ENCODE data around the gene RANBP17. TPM values are rescaled to one million over a fixed set of nuclear protein-coding genes. Genes with fewer than 3 reads are reported as not detected.

RANBP17 gene
- total and polyA plus RNA-seq, 7 experiments from 2014 or later: 3.0 TPM; not detected in 6

- ChIA-PET POLR2A (no interaction called here), CTCF (no interaction called here)
- no peak overlapping the region for H3K4me3 ChIP-seq (ENCODE audit: low read length)
- Mint-ChIP-seq H3K4me3 (peak overlapping the region in 3 of 10 donors; percentile 16 to 61 (median 23)), H3K27me3 (peaks cover 48 to 79% (median 60%) of the 10 kb centered on the region in 5 donors), H3K4me1 (peaks cover 14 to 41% (median 22%) of the 10 kb centered on the region in 7 donors), H3K9me3 (peaks cover 0 to 5% (median 0%) of the 10 kb centered on the region in 11 donors), H3K36me3 (peaks cover 0 to 6% (median 5%) of the 10 kb centered on the region in 5 donors), H3K27ac (peak overlapping the region in 1 of 9 donors; percentile 76)
- ATAC-seq (no peak), DNase-seq (no peak)
- H3K9me3 ChIP-seq (ENCODE audit: control insufficient read depth in 2 of 3, low read length in 3 of 3): no peaks in the 10 kb centered on the region
- no peaks in the 10 kb centered on the region for H3K4me1 ChIP-seq (ENCODE audit: control insufficient read depth in 2 of 2, insufficient read depth in 2 of 2, low read length in 2 of 2)
- no peak overlapping the region for H3K27ac ChIP-seq (ENCODE audit: low read depth, low read length)
- no peaks in the 10 kb centered on the region for H3K27me3 ChIP-seq (ENCODE audit: control insufficient read depth in 2 of 2, insufficient read depth in 2 of 2, low read length in 2 of 2)
- intact Hi-C loops (cut with micrococcal nuclease): loop anchor here in 1 of 2 donors (5.0 kb wide), 1 partner anchor 1926 kb away; the partner anchor contains the start of gene NKX2-5
- H3K36me3 ChIP-seq (ENCODE audit: control insufficient read depth in 2 of 3, insufficient read depth in 3 of 3, low read length in 3 of 3): no peaks in the 10 kb centered on the region
These were observed 449.1 kb downstream of the RANBP17 start for GRCh38 chr5:171310819-171311321.

- H3K4me3 Mint-ChIP-seq: peak overlapping the region in 1 of 10 donors; percentile 72
- ChIA-PET CTCF (no interaction called here), POLR2A (no interaction called here)
- H3K27me3 Mint-ChIP-seq: peaks cover 47 to 79% (median 58%) of the 10 kb centered on the region in 5 donors
- Histone ChIP-seq H3K9me3 (ENCODE audit: control insufficient read depth in 2 of 3, low read length in 3 of 3) (no peaks in the 10 kb centered on the region), H3K27ac (ENCODE audit: low read depth, low read length) (no peak overlapping the region), H3K4me1 (ENCODE audit: control insufficient read depth in 2 of 2, insufficient read depth in 2 of 2, low read length in 2 of 2) (no peaks in the 10 kb centered on the region), H3K27me3 (ENCODE audit: control insufficient read depth in 2 of 2, insufficient read depth in 2 of 2, low read length in 2 of 2) (no peaks in the 10 kb centered on the region), H3K4me3 (ENCODE audit: low read length) (no peak overlapping the region), H3K36me3 (ENCODE audit: control insufficient read depth in 2 of 3, insufficient read depth in 3 of 3, low read length in 3 of 3) (no peaks in the 10 kb centered on the region)
- intact Hi-C loops (cut with micrococcal nuclease): loop anchor here in 1 of 2 donors (5.0 kb wide), 1 partner anchor 1926 kb away; the partner anchor contains the start of gene NKX2-5
- DNase-seq: peak in 1 of 9 donors; percentile 23
- peak overlapping the region in 1 of 9 donors; percentile 52 for H3K27ac Mint-ChIP-seq
- H3K36me3 Mint-ChIP-seq: peaks cover 0 to 6% (median 5%) of the 10 kb centered on the region in 5 donors
- peaks cover 14 to 41% (median 22%) of the 10 kb centered on the region in 7 donors for H3K4me1 Mint-ChIP-seq
- ATAC-seq: peak; percentile 18
- H3K9me3 Mint-ChIP-seq: peaks cover 0 to 5% (median 0%) of the 10 kb centered on the region in 11 donors
These were observed 449.7 kb downstream of the RANBP17 start for GRCh38 chr5:171311322-171312077.

DNA sequence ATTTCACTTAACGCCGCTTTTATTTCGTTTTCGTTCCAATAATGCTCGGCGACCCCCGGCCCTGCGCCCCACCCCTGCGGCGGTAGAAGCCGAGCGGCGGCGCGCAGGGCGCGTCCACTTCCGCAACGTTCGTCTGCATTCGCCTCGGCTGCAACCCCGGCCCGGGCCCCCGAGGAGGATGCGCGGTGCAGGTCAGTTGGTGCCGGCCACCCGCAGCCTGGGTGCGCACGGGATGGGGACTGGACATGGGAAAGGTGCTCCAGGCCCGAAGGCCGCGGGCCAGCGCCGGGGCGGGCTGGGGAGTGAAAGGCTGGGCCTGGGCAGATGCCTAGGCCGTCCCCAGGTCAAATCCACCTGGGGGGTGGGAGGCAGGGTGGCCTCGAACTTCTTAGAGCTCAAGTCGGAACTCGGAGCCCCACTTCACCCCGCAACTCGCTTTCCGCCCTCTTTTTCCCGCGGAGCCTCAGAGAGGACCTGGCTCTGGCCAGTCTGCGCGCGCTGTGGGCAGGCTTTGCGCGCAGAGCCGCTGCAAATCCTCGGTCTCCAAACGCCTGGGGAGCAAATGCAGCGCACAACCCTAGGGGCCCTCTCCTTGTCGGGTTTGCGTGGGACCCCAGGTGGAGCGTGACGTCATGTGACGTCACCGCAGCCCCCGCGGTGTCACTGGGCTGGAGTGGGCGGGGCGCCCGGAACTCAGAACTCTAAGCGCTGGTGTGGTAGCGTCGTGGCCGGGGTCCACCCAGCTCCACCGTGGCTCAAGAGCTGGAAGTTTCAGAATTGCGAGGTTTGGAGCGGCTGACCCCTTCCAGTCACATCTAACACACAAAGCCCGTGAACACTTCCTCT lies 450.5 kb downstream of the RANBP17 start:
- Mint-ChIP-seq H3K27ac (peak overlapping the region in 1 of 9 donors; percentile 86), H3K27me3 (peaks cover 49 to 82% (median 59%) of the 10 kb centered on the region in 5 donors), H3K36me3 (peaks cover 0 to 6% (median 5%) of the 10 kb centered on the region in 5 donors), H3K4me1 (peaks cover 14 to 35% (median 27%) of the 10 kb centered on the region in 7 donors), H3K9me3 (peaks cover 0 to 5% (median 0%) of the 10 kb centered on the region in 11 donors), H3K4me3 (peak overlapping the region in 9 of 10 donors; percentile 35 to 83 (median 68))
- H3K4me1 ChIP-seq (ENCODE audit: control insufficient read depth in 2 of 2, insufficient read depth in 2 of 2, low read length in 2 of 2): no peaks in the 10 kb centered on the region
- POLR2A ChIA-PET: no interaction called here
- no peaks in the 10 kb centered on the region for H3K27me3 ChIP-seq (ENCODE audit: control insufficient read depth in 2 of 2, insufficient read depth in 2 of 2, low read length in 2 of 2)
- intact Hi-C loops (cut with micrococcal nuclease): loop anchor here in 1 of 2 donors (5.0 kb wide), 1 partner anchor 1925 kb away; the partner anchor contains the start of gene NKX2-5
- no peaks in the 10 kb centered on the region for H3K36me3 ChIP-seq (ENCODE audit: control insufficient read depth in 2 of 3, insufficient read depth in 3 of 3, low read length in 3 of 3)
- CTCF ChIA-PET: no interaction called here
- H3K27ac ChIP-seq (ENCODE audit: low read depth, low read length): no peak overlapping the region
- peak in 1 of 9 donors; percentile 22 for DNase-seq
- no peak overlapping the region for H3K4me3 ChIP-seq (ENCODE audit: low read length)
- peak; percentile 34 for ATAC-seq
- H3K9me3 ChIP-seq (ENCODE audit: control insufficient read depth in 2 of 3, low read length in 3 of 3): no peaks in the 10 kb centered on the region

DNA sequence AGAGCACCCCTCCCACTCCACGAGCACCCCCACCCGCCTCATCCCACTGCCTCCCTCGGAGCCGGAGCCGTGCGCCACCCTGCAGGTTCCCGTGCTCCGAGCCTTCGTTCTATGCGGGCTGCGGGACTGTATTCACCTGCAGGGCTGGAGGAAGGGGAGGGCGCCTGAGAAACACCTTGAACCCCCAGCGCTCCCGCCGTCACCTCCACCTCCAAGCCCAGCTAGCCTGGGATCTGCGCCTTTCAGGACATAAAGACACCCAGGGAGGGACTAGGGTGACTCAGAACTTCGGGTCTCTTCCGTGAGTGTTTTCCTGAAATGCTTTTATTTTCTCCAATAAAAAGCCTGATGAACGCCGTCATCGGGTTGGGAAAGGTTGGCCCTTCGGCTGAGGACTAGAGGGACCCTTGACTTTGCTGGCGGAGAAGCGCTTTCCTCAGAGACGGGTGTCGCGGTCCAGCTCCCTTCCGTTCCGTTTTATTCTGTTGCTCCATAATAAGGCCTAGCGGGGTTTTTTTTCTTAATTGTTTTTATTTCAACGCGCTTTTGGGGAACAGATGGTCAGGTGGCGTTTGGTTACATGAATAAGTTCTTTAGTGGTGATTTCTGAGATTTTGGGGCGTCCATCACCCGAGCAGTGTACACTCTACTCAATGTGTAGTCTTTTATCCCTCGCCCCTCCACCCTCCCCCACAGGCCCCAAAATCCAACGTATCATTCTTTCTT lies 451.8 kb downstream of the RANBP17 start:
- Mint-ChIP-seq H3K36me3 (peaks cover 0 to 6% (median 5%) of the 10 kb centered on the region in 5 donors), H3K4me3 (peak overlapping the region in 8 of 10 donors; percentile 6 to 79 (median 42)), H3K9me3 (peaks cover 0 to 5% (median 0%) of the 10 kb centered on the region in 11 donors), H3K27ac (peak overlapping the region in 1 of 9 donors; percentile 45), H3K27me3 (peaks cover 54 to 84% (median 63%) of the 10 kb centered on the region in 5 donors), H3K4me1 (peaks cover 14 to 29% (median 21%) of the 10 kb centered on the region in 7 donors)
- no peaks in the 10 kb centered on the region for H3K4me1 ChIP-seq (ENCODE audit: control insufficient read depth in 2 of 2, insufficient read depth in 2 of 2, low read length in 2 of 2)
- no peak overlapping the region for H3K4me3 ChIP-seq (ENCODE audit: low read length)
- H3K9me3 ChIP-seq (ENCODE audit: control insufficient read depth in 2 of 3, low read length in 3 of 3): no peaks in the 10 kb centered on the region
- H3K27me3 ChIP-seq (ENCODE audit: control insufficient read depth in 2 of 2, insufficient read depth in 2 of 2, low read length in 2 of 2): no peaks in the 10 kb centered on the region
- no peaks in the 10 kb centered on the region for H3K36me3 ChIP-seq (ENCODE audit: control insufficient read depth in 2 of 3, insufficient read depth in 3 of 3, low read length in 3 of 3)
- DNase-seq (no peak), ATAC-seq (no peak)
- ChIA-PET POLR2A (no interaction called here), CTCF (interaction anchor here (0.7 kb wide), 1 partner anchor 563 kb away, joined by 4 read pairs; no protein-coding TSS in a partner anchor)
- H3K27ac ChIP-seq (ENCODE audit: low read depth, low read length): no peak overlapping the region
- intact Hi-C loops (cut with micrococcal nuclease): loop anchor here in 1 of 2 donors (5.0 kb wide), 1 partner anchor 1924 kb away; the partner anchor contains the start of gene NKX2-5

GRCh38 chr5:171314728-171315385 lies 453.0 kb downstream of the RANBP17 start:
- Histone ChIP-seq H3K9me3 (ENCODE audit: control insufficient read depth in 2 of 3, low read length in 3 of 3) (no peaks in the 10 kb centered on the region), H3K27ac (ENCODE audit: low read depth, low read length) (no peak overlapping the region), H3K27me3 (ENCODE audit: control insufficient read depth in 2 of 2, insufficient read depth in 2 of 2, low read length in 2 of 2) (no peaks in the 10 kb centered on the region), H3K4me3 (ENCODE audit: low read length) (no peak overlapping the region), H3K4me1 (ENCODE audit: control insufficient read depth in 2 of 2, insufficient read depth in 2 of 2, low read length in 2 of 2) (no peaks in the 10 kb centered on the region), H3K36me3 (ENCODE audit: control insufficient read depth in 2 of 3, insufficient read depth in 3 of 3, low read length in 3 of 3) (no peaks in the 10 kb centered on the region)
- intact Hi-C loops (cut with micrococcal nuclease): loop anchor here in 1 of 2 donors (5.0 kb wide), 1 partner anchor 1922 kb away; the partner anchor contains the start of gene NKX2-5
- ChIA-PET POLR2A (no interaction called here), CTCF (no interaction called here)
- peaks cover 14 to 24% (median 17%) of the 10 kb centered on the region in 7 donors for H3K4me1 Mint-ChIP-seq
- H3K27ac Mint-ChIP-seq: no peak overlapping the region
- peaks cover 59 to 88% (median 70%) of the 10 kb centered on the region in 5 donors for H3K27me3 Mint-ChIP-seq
- no peak for DNase-seq
- peaks cover 0 to 5% (median 0%) of the 10 kb centered on the region in 11 donors for H3K9me3 Mint-ChIP-seq
- peaks cover 0 to 6% (median 5%) of the 10 kb centered on the region in 5 donors for H3K36me3 Mint-ChIP-seq
- no peak for ATAC-seq
- no peak overlapping the region for H3K4me3 Mint-ChIP-seq

All from naive thymus-derived CD4-positive, alpha-beta T cell (primary cell).